Astrocyte (in vitro differentiated cells and primary cell): Measurements from ENCODE around the gene GJB4.

Source experiments
- CTCF ChIP-seq: IDR thresholded peaks from 2 replicates; pipeline ENCODE4 v1.5.1; 2011; ENCODE audit warnings: low read depth, mild to moderate bottlenecking, inconsistent platforms, low read length, moderate library complexity; ENCODE audit not compliant: insufficient read depth
- EZH2 ChIP-seq: IDR thresholded peaks from 2 replicates; pipeline ENCODE4 v1.6.1; 2012; ENCODE audit warnings: mild to moderate bottlenecking, low read length, inconsistent platforms; ENCODE audit not compliant: insufficient read depth

- TF ChIP-seq CTCF (no peak), EZH2 (no peak)
These were observed 8.9 kb upstream of the GJB4 start for GRCh38 chr1:34750610-34751009.
